NCI-H2081 (cell line): Measurements from ENCODE around the gene DSCAML1.
A peak's percentile ranks its signal among the peaks of the same experiment; 100 is the strongest.

Experiments used
- DNase-seq, 2 experiments: peaks; one replicate each; lab custom pipeline; 2025; lab: John Stamatoyannopoulos, UW

Gene DSCAML1

DNA sequence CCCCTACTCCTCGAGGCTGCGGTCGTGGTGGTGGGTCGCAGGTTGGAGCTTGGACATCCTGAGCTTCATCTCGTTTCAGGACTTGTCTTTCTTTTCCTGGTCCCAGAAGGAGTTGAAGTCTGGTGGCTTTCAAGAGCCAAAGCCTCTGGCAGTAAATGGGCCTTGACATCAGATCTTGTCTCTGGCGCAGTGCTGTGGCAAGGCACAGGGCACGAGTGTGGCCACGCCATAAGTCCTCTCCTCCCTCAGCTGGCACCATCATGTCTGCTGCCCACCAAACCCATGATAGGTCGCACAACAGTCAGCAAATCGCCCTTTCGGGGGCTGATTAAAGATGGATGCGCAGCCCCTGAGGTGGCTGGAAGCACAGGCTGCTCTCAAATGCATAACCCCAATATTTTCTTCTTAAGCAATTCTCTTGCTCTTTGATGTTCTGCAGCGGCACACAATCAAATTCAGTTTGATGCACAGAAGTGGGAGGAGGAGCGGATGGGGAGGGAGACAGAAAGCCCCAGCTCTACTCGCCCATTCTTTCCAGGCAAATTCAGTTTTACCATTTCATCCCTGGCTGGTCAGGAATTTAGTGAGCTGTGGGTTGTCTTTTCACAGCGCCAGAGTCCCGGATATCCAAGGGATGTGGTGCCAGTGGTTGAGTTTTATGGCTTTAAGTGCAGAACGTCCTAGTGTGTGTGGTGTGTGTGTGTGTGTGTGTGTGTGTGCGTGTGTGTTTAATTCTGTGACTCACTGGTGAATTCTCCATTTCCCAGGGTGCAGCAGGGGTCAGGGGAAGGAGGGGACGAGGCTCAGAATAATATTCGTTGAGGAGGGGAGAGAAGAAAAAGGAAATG is 162.0 kb downstream of the DSCAML1 start:
- no peak for DNase-seq

DNA sequence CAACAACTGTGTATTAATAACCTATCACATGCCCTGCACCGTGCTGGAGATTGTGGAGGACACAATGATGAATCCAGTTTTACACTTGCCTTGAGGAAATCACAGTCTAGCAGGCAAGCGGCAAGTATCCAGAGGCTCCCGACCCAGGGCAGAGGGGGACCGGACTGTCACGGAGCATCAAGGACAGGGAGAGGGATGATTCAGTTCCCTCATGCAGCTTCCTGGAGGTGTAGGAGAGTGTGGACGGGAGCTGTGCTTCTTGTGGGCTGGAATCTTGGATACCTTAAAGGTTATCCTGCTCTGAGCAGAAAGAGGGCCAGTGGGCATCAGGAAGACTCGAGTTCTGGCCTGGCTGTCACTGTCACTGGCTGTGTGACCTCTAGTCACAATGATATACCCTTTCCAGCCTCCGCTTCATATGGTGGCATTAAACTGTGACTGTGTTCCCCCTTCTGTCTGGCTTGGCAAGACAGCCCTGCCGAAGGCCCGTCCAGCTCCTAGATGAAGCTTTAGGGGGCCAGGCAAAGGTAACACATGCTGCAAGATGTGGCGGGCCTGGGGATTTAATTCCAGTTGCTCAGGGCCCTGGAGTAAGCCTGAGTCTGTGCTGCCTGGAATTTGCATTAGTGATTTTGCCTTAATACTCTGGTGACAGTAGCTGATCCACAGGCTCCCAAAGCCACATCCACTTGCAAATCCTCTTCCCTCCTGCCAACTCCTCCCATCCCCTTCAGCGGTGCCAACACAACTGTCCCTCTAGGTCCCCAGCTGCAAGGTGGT is 162.8 kb downstream of the DSCAML1 start:
- DNase-seq = no peak

DNA sequence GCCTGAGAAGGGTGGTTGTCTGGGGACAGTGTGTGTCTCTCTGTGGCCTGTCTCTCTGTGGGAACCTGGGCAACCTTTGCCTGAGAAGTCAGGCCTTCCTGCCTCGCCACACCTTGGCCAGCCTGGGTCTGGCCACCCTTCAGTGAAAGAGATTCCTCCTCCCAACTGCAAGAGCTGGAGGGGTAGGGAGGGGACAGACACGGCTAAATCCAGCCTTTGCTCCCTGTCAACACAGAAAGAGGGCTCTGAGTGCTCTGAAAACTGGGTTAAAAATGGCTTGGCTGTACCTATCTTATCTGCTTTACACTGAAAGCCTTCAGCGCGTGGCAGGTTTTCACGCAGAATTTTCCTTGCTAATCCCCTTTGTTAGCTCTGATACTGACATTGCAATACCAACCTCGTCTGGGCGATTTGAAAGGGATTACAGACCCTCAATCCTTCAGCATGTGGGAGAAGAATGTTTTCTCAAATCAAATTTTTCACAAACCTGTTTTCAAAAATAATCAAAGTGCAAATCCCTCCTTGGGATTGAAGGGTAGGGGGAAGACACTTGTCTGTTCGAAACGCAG is 163.7 kb downstream of the DSCAML1 start:
- DNase-seq = no peak

DNA sequence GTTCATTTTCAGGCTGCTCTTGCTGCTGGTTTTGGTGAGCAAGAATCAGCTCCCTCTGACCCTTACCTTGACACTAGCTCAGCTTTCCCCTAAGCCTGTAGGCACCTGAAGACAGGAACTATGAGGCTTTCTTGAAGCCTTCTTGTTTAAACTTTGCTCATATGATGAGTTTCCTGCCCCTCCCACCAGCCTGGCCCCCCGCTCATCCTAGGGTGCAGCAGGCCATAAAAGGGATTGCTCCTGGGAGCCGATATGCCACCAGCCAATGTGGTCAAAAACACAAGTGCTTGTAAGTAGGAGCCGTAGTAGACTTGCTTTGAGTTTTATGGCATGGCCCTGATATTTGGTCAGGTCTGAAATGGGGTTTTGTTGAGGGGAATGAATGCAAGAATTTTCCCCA is 164.7 kb downstream of the DSCAML1 start:
- no peak for DNase-seq

DNA sequence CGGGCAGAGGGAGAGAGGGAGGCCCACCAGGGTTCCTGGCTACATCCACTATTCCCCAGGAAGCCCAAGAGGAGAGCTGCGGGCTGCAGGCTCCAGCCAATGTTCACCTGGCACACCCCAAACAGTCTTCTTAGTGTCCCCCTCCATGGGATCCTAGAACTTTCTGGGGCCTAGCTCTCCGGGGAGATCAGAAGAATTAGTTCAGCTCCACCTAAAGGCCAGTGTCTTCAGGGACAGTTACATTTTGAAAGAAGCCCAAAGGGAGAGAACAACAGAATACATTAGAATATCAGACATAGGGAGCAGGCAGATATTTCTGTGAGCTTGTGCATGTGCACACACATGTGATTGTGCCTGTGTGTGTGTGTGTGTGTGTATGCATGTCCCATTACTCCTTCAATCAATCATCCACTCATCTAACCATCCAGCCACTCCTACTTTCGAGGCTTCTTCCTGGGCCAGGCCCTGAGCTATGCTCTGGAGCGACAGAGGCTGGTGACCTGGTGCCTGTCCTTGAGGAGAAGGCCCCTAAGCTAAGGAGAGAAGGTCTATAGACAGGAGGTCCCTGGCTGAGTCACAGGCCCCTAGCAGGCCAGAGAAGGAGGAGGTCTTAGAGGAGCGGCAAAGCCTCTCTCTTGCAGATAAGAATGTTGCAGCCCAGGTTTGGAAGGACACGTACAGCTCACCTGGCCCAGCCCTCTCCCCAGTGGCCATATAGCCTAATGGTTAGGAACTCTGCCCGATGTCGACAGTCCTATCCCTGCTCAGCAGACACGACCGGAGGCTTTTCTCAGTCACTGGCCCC is 165.5 kb downstream of the DSCAML1 start:
- no peak for DNase-seq

DNA sequence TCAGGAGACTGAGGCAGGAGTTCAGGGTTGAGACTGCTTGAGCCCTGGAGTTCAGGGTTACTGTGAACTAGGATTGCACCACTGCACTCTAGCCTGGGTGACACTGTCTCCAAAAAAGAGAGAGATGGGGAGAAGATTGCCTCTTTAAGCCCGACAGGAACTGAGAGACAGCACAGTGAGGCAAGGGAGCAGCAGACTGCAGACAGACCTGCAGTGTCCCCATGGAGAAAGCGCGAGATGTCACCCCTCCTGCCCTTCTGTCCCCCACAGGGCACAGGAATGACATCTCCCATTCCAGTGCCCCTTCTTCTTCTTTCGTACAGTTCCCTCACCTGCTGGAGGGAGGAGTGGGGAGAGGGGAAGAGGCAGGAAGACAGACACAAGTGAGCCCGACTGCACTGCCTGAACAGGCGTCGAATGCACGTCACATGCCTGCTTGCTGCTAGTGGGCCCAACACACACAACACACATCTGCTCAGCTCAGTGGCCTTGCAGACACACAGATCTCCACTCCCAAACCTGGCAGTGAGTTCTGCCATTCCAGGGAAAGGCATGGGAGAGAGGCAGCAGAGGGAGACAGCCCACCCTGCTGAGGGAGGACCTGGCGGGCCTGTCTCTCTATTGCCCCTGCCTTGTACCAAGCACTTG is 167.0 kb downstream of the DSCAML1 start:
- DNase-seq = no peak

DNA sequence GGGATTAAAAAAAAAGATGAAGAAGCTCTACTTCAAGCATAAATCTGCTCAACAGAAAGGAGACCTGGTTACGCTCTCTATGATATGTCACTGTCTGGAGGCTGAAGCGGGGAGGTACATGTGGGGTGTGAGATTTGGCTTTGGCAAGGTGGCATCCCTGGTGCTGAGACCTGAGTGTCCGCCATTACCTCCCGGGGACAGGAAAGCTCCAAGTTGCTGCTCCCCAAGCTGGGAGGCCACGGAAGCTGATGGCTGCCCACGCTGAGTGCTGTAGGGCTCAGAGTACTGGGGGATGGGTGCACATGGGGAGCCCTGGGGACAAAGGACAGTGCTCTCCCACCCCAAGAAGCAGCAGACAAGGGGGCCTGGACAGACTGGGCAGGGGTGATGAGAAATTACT is 167.9 kb downstream of the DSCAML1 start:
- DNase-seq = no peak

DNA sequence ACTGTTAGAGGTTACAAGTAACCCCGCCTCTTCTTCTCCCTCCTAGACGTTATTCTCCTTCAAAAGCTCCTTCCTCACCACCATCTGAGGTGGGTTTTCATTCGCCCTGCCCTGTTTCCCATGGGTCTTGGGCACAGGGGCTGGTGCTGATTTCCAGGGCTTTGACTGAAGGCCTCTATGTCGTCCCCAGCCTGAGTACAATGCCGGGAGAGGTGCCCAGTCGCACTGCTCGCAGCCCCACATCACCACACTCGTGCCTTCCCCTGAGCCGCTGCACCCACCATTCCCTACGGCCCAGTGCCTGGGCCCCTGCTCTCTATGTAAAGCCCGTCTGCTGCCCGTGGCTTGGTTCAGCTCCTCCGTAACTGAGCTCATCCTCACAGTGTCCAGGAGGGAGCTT is 169.8 kb downstream of the DSCAML1 start:
- DNase-seq = no peak

DNA sequence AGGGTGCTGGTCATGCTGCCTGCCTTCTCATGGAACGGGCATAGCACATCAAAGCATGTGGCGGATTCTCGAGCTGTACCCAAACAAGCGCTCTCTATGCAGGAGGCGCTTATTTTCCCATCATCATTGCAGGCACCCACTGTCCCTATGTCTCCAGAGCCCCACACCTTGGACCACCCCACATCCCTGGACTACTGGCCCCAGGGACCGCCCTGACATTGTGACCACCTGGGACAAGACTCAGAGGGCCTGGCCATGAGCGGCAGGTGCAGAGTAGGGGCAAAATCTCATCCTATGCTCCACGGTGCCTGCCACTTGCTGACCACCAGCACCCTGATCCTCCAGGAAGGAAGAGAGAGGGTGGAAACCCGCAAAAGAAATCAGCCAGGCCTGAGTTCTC is 170.4 kb downstream of the DSCAML1 start:
- DNase-seq = no peak

DNA sequence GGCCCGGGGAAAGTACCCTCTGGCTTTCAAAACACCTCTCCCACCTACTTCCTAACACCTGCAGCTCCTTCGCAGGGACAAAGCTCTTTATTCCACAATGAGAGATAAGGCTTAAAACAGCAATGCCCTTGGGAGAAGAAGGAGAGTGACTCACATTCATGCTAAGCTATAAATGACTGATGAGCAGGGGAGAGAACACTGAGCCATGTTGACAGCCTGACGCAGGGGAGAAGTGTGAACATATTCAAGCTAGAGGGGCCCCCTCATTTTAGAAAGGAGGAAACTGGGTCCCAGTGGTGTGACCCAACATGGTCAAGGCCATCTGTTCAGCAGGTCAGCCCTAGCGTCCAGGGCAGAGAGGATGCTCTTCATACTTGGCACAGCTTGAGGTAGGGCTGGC is 171.8 kb downstream of the DSCAML1 start:
- DNase-seq = no peak

DNA sequence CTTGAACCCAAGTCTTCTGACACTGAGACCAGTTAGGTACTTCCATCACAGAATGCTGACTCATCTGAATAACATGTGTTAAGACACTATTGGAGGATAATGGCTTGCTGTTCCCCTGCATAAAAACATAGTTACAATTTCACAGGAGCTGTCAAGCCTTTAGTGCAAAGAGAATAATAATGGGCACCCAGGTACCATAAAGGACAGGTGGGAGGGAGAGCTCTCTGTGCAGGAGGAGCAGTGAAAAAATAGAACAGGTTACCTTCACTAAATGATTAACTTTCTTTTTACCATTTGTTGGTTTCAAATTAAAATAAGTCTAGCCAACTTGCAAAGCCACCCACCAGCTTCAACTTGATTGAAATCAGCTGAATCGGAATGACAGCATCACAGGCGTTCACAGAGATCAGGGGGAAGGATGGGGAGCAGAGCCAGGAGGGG is 173.2 kb downstream of the DSCAML1 start:
- no peak for DNase-seq

DNA sequence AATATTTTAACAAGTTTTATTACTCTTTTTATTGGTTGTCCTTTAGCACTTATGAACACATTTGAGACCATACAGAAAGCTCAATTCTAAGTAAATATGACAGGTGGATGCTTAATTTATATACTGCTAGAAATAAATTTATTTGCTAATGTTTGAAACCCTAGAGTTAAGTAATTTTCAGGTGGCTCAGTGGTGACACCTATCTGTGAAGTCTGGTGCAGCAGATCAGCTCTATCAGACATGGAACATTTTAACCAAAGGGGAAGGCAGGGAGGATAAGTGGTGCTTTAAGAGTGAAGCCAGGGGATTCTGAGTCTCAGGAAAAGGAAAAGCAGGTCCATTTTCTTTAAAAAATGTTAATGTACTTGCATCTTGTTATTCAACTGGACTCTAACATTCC is 175.8 kb downstream of the DSCAML1 start:
- DNase-seq = peak in 1 of 2 experiments; percentile 20

DNA sequence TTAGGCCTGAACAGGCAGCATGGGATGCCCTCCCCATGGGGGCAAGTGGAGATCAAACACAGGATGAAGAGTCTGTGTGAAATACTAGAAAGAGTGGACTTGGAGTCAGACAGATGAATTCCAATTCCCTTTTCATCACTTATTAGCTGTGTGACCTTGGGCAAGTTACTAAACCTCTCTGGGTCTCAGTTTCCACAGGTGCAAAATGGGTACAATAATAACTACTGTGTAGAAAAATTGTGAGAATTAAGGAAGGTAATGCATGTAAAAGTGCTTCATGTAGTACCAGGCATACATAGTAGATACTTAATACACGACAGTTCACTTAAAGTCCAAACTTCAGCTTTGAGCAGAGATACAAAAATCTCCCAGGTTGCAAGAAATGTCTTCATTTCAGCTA is 176.4 kb downstream of the DSCAML1 start:
- DNase-seq = no peak

DNA sequence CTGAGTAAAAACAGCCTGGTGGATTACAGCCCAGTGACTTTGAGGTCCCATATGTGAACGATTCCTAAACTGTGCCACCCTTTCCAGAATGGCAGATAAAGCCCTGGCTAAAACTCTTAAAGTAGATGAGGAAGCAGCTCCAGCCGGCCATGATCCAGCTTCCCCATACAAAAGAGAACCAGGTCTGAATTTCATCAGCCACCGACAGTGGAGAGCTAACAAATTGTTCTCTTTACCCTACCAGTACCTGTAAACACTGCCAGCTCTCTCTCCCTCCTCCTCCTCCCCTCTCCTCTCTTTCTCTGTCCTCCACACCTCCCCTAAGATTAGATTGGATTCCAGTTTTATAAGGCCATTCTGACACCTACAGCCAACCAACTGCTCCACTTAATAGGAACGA is 176.9 kb downstream of the DSCAML1 start:
- DNase-seq = no peak

DNA sequence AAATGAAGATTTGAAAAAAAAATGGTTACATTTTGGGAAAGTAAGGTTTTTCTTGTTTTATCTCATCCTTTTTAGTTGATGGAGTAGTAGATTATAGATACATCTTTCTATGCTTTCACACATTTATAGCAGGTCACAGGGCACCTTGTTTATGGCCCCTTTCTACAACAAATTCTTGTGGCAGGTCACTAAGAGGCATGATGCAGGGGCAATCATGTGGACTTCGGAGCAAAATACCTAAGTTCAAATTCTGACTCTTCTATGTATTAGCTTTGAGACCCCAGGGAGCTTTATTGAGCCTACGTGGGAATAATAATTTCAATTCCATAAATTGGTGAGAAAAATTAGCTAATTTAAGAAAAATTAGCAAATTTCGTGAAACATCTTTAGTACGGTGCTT is 177.4 kb downstream of the DSCAML1 start:
- DNase-seq = no peak

DNA sequence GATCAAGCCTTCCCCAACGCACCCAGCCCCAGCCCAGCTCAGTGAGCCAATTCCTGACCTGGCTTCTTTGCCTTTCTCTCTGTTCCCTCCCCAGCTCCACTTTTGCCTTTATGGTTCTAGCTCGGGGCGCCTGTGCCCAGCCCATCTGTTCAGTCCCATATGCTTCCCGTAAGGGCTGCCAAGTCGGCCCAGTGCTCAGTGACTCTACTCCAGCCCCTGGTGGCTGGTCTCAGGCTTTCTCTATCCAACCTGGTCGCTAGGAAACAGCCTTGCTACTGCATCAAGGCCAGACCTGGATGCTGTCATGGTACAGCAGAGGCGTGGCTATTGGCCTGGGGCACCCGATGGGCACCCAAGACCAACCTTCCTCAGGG is 178.0 kb downstream of the DSCAML1 start:
- DNase-seq = no peak

DNA sequence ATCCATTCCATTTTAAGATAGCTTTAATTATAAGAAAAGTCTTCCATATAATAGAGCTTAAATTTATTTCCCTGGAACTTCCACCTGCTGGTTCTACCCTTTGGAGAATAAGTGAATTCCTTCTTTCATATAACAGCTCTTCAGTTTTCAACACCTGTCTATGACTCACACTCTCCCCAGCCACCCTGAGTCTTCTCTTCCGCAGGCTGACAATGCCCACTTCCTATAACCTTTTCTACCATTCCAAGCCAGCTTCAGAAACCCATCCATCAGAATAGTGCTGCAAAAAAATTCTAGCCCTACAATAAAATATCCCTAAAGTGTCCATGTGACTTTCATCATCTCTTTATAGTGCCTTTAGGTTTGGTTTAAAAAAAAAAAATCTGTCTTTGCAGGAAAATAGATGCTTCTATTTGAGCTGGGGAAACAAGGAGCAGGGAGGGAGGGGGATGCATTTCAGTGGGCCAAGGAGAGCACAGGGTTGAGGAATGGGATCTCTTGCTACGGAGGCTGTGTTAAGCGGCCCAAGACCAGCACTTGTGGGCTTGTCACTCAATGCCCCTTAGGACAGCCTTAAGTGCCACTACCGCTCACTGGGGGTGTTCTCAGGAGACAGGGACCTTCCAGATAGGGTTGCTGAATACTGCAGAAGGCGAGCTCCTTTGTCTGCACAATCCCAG is 178.6 kb downstream of the DSCAML1 start:
- no peak for DNase-seq

DNA sequence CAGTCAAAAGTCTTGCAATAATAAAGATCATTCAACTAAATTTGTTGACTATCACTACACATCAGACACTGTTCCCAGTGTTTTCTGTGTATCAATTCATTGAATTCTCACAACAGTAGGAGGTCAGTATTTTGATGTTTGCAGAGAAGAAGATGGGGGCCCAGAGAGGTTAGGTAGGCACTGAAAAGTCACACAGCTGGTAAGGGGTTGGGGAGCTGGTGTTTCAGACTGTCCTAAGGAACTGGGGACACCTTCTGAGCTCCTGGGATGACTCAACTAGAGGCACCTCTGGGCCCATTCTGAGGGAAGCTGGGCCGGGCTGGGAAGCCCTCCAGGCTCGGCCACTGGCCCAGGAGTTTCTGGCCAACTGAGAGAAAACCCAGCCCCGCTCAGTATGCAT is 180.0 kb downstream of the DSCAML1 start:
- no peak for DNase-seq

DNA sequence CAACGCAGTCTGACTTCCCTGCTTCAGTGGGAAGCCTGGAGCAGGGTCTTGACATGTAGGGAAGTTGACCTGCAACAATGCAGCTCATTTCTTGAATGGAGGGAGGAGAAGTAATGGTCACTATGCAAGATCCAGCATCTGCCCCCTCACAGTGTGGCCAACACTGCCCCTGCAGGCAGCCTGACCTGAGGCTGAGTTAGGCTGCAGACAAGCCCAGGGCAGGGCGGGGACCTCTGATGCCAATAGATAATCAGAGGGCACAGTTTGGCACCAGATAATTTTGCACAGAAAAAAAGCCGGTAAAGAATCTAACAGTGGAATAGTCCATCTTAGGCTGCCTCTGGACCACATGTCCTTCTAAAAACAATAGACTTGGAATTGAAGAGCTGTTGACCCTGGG is 182.3 kb downstream of the DSCAML1 start:
- DNase-seq = no peak

DNA sequence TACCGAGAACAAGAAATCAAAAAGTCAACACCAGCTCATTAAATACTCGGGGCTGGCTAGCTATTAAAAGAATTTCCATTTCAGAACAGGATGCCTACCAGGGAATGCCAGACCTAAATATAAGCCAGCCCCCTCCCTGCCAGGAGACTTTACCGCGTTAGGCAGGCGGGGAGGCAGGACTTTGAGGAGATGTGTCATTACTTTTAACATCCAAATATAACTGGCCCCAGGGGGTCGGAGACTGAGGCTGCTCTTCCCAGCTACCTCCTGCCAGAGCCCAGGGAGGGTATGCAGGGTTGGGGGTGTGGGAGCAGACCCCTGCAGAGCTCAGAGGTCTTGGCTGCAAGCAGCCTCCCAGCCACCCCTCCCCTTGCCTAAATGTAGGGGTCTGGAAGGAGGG is 183.5 kb downstream of the DSCAML1 start:
- no peak for DNase-seq

DNA sequence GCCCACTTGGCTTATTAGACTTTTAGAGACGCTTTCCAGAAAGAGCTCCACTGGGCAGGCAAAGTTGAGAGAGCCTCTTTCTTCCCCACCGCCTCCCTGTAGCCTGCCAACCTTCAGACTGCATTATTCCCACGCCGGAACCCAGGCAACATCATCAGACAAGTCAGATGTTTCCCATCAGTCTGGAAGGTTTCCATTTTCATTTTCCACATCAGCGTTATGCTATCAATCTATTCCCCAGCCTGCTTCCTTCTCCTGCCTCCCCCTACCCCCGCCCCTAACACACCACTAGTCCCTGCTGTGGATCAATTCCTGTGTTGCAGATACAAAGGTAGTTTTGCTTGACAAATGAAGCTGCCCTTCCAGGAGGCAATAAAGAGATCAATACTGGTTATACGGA is 184.8 kb downstream of the DSCAML1 start:
- DNase-seq = no peak
